RCC 7860 (cell line): ENCODE measurements around the gene CLDN6.
"Not testable (repeated sequence)": the region's sequence is repeated elsewhere in the genome, so short reads cannot be mapped to it uniquely, and the experiment has no call there.

Experiments used
- DNase-seq: peaks from one replicate; pipeline ENCODE4 v3.0.0-alpha.2; 2015; ENCODE audit warnings: low spot score
- FAIRE-seq: peaks from 2 replicates; lab custom pipeline; 2012; peaks lifted over from hg19 to GRCh38; lab: Jason Lieb, UNC

Gene CLDN6

GRCh38 chr16:3052571-3053329 lies 34.8 kb upstream of the CLDN6 start:
- FAIRE-seq, DNase-seq: not testable (repeated sequence)

DNA sequence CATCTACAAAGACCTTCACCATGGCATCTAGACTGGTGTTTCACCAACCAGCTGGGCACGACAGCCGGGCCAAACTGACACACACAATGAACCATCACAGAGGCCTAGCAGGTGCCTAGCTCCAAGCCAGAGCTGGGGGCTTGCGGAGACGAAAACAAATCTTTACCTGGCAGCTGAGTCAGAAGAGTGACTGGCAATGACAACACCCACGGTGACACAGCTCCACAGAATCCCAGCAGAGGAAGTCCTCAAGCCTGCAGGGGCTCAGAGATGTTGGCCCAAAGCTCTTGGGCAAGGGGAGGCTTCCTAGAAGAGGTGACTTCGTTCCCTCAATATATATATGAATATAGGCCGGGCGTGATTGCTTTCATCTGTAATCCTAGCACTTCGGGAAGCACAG lies 33.5 kb upstream of the CLDN6 start:
- no peak for DNase-seq
- no peak for FAIRE-seq

- no peak for DNase-seq
- FAIRE-seq = no peak
Measured at GRCh38 chr16:3051009-3051408, 33.0 kb upstream of the CLDN6 start.

DNA sequence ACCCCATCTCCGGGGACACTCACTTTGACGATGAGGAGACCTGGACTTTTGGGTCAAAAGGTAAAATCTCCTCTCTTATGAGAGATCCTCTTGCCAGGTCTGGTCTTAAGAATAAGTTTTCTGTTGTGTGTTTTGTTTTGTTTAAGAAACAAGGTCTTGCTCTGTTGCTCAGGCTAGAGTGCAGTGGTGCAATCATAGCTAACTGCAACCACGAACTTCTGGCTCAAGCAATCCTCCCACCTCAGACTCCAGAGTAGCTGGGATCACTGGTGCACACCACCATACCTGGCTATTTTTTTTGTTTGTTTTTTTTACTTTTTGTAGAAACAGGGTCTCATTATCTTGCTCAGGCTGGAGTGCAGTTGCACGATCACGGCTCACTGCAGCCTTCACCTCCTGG lies 32.5 kb upstream of the CLDN6 start:
- FAIRE-seq = no peak
- DNase-seq = no peak

- DNase-seq = no peak
- FAIRE-seq = no peak
Measured at GRCh38 chr16:3049921-3050481, 32.0 kb upstream of the CLDN6 start.

DNA sequence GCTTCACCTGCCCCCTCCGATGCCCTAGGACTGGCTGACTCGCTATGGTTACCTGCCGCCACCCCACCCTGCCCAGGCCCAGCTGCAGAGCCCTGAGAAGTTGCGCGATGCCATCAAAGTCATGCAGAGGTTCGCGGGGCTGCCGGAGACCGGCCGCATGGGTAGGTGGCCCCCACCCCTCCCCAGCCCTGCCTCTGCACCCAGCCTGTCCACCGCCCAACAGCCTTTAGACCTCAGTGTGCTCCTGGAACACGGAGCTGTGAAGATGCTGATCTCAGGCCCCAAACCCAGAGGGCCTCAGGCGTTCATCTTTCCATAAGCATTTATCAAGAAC lies 29.4 kb upstream of the CLDN6 start:
- no peak for DNase-seq
- no peak for FAIRE-seq

- no peak for FAIRE-seq
- no peak for DNase-seq
Measured at GRCh38 chr16:3046641-3047386, 28.8 kb upstream of the CLDN6 start.

DNA sequence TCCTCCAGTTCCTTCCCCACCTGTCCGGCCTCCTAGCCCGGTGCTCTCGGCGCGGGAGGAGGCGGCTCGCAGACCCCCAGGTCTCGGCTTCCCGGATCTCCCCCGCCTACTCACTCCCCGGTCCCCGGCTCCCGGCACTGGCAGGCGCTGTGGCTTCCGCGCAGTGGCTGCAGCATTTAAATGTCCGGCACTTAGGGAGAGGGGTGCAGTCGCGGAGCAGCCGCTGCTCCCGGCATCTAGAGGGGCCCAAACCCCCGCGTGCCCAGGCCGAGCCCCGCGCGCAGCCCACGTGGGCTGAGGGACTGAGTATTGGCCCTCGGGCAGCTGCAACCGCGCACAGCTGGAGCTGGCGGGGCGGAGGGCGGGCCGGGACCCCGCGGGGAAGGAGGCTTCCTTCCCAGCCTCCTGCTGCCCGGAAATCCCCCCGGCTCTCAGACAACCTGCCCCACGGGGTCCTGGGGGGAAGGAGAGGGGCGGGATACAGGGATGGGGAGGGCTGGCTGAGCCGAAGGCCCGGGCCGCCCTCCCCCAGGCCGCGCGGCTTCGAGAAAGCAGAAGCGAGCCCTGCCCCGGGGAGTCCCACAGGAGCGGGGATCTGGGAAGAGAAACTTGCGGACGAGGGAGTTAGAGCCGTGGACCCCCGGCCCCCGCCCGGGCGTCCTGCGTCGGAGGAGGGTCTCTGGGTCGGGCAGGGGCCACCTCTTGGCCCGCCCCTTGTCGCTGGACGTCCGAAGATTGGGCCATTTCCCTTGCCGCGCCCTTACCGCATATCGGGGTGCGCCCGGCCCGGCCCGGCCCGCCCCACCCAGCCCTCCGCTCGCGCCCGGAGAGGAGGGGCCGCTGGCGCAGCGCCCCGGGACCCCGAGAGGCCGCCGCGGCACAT lies 28.0 kb upstream of the CLDN6 start, which contains the start of gene MMP25:
MMP25 (plus strand) TSS at position 804 of the 883 bp plus-strand sequence. CDS start 357 bp downstream, outside the sequence.
- DNase-seq = no peak
- no peak for FAIRE-seq

GRCh38 chr16:3044708-3045107 lies 26.7 kb upstream of the CLDN6 start:
- no peak for DNase-seq
- FAIRE-seq = no peak

GRCh38 chr16:3042376-3042775 lies 24.4 kb upstream of the CLDN6 start:
- no peak for FAIRE-seq
- no peak for DNase-seq

DNA sequence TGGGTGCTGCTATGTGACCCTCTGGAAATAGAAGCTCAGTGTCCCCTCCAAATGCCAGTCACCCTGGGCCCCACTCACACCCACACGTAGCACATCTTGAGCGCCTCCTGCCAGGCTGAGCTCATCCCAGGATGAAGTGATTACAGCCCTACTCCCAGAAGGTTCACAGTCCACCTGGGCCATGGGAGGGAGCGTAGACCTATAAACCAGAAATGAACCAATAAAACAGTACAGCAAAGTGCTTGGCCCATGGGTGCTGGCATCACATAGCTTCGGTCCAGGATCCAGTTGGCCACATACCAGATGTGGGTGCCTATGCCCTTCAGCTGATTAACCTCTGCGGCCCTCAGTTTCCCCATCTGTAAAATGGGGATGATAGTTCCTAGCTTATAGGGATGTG lies 20.9 kb upstream of the CLDN6 start:
- FAIRE-seq = no peak

DNA sequence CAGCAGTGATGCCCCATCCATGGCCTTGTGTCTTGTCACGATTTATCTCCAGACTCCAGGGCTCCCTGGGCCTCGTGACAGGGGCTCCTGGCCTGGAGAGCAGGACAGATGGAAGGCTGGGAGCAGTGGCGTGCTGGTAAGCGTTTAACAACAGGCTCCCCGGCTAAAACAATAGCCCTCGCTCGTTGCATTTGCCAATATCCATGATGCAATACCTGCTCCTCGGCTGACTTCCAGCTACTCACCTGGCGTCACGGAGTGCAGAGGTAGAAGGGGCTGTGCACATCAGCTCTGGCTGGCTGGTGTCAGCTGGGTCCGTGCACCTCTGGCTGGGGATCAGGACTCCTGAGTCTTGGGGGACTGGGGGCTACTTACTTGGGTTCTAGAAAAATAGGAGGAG lies 20.3 kb upstream of the CLDN6 start:
- FAIRE-seq (no peak), DNase-seq (no peak)

More for the DNA sequence above, 20.9 kb upstream of the CLDN6 start:
- DNase-seq = no peak

DNA sequence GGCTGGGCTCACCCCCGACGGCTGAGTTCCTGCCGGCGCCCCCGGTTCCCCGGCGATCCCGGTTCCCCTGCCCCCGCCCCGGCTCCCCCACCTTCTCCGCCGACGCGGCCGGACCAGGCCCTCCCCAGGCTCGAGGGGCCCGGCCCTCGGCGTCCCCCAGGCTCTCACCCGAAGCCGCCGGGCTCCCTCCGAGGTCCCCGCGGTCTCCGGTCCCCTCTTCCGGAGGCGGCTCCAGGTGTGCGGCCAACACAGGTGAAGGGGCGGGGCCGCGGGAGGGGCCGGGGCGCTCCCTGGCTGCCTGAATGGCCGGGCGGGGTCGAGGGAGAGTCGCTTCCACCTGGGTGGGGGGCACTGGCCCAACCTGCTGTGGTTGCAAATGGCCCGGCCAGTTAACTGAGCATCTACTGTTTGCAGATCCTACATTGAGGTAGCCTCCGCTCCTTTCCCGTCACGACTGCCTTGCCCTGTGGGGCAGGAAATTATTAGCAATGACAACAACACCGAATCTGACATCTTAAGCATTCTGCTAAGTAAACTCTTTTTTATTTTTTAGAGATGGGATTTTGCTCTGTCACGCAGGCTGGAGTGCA lies 18.8 kb upstream of the CLDN6 start, which contains the start of gene BICDL2:
BICDL2 (minus strand) TSS at position 219 of the 590 bp plus-strand sequence. CDS start 1,448 bp downstream, outside the sequence.
- no peak for DNase-seq
- no peak for FAIRE-seq

GRCh38 chr16:3035972-3036725 lies 18.2 kb upstream of the CLDN6 start:
- FAIRE-seq (no peak), DNase-seq (no peak)

DNA sequence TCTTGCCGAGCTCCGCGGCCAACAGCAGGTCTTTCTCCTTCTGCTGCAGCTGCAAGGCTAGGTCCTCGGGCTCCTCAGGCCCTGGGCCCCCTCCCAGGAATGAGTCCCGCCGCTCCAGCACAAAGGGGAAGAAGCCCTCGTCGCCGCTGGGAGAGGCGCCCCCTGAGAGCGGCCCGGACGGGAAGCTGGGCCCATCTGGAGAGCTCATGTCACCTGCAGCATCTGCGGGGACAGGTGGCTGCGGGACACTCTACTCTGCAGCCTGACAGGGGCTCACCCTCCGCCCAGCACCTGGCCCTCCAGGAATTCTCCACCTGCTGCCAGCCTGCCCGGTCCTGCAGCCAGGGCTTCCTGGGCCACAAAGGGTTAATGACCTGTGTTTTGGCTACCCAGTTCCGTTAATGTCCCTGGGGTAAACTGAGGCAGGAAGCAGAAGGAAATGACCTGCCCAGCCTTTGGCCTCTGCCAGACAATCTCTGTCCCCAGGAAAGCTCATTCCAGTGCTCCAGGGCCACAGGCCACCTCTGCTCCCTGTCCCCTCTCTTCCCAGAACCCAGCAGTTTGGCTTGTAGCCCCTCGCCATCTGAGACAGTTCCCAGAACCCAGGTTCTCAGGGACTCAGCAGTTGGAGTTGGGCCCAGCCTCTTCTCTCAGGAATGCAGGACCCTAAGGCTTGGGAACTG lies 17.4 kb upstream of the CLDN6 start:
- FAIRE-seq (no peak), DNase-seq (no peak)

DNA sequence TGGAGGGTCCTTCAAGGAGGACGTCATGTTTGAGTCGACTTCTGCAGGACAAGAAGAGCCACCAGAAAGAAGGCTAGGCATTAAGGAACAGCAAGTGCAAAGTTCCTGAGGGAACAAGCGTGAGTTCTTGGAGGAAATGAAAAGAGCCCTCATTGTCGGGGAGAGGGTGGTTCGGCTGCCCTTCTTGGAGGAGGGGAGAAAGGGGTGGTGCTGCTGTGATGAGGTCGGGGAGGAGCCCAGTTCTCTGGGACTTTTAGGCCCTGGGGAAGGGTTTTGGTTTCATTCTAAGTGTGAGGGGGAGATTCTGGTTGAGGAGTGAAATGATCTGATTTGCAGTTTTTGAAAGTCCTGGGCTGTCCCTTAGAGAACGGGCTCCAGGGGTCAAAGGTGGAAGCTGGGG lies 14.6 kb upstream of the CLDN6 start:
- FAIRE-seq (no peak), DNase-seq (no peak)

DNA sequence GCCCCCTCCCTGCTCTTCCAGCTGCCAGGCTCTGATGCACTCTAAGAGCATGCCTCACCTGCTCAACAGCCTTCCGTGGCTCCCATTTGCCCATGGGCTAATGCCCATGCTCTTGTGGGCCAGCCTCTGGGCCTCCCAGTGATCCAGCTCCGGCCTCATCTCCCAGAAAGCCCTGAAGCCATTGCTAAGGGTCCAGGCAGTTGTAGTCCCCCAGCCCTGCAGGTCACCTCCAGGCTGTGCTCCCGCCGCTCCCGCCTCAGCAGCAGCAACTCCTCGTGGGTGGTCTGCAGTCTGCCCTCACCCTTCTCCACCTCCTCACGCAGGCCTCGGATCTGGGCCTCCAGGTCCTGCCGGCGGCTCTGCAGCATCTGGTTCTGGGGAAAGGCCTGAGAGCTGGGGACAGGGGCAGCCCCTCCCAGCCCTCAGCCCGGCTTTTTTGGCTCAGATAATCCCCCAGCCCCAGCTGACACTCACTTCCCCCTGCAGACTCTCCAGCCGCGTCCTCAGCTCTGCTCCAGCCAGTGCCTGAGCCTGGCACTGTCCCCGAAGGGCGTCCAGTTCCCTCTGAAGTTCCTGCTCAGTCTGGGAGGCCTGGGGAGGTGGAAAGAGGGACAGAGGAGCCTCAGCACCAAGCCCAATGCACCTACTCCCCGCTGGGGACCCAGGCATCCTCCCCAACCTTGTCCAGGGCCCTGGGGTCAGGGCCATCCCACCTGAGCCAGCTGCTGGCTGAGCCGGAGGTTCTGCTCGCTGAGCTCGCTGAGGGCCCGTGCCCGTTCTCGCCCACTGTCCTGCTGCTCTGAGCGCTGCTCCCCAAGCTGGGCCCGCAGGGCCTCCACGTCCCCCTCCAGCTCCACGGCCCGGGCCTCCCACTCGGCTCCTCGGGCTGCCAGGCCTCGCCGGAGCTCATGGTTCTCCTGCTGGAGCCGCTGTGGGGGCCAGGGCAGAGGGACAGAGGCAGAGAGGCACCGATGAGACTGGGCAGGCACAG lies 12.5 kb upstream of the CLDN6 start:
- no peak for FAIRE-seq

More for the DNA sequence above, 12.5 kb upstream of the CLDN6 start:
- DNase-seq = no peak
